NCI-H2227 (cell line): ENCODE data around the gene EPHA6.
A peak's percentile ranks its signal among the peaks of the same experiment; 100 is the strongest.

ENCODE experiments used
- DNase-seq: peaks from one replicate; lab custom pipeline; 2025; ENCODE audit not compliant: unreplicated experiment; lab: John Stamatoyannopoulos, UW

The EPHA6 gene

GRCh38 chr3:96813820-96814650 is at the start of gene EPHA6:
TSS of gene EPHA6 (plus strand) at chr3:96814594.
- peak; percentile 59 for DNase-seq

GRCh38 chr3:96776818-96777217 is 37.6 kb upstream of the EPHA6 start:
- no peak for DNase-seq

- no peak for DNase-seq
Observed at GRCh38 chr3:96779810-96780209, 34.6 kb upstream of the EPHA6 start.

- DNase-seq = no peak
Observed at GRCh38 chr3:96796101-96796500, 18.3 kb upstream of the EPHA6 start.

- DNase-seq = no peak
Observed at GRCh38 chr3:96803870-96804269, 10.5 kb upstream of the EPHA6 start.

GRCh38 chr3:96806341-96806740 is 8.1 kb upstream of the EPHA6 start:
- no peak for DNase-seq

GRCh38 chr3:96813134-96813819 is 1.1 kb upstream of the EPHA6 start:
- DNase-seq = peak; percentile 79

GRCh38 chr3:96814651-96815567 is 515 bp downstream of the EPHA6 start:
- no peak for DNase-seq

- DNase-seq = no peak
Observed at GRCh38 chr3:96831175-96831574, 16.8 kb downstream of the EPHA6 start.

- DNase-seq = no peak
Observed at GRCh38 chr3:96833301-96833700, 18.9 kb downstream of the EPHA6 start.

GRCh38 chr3:96836153-96836915 is 21.9 kb downstream of the EPHA6 start:
- no peak for DNase-seq

GRCh38 chr3:96843505-96844203 is 29.3 kb downstream of the EPHA6 start:
- peak; percentile 24 for DNase-seq

- DNase-seq = no peak
Observed at GRCh38 chr3:96844204-96844514, 29.8 kb downstream of the EPHA6 start.

- no peak for DNase-seq
Observed at GRCh38 chr3:96852849-96853248, 38.5 kb downstream of the EPHA6 start.

GRCh38 chr3:96860882-96861281 is 46.5 kb downstream of the EPHA6 start:
- peak; percentile 9 for DNase-seq

GRCh38 chr3:96863129-96863740 is 48.8 kb downstream of the EPHA6 start:
- DNase-seq = peak; percentile 55

GRCh38 chr3:96865605-96866004 is 51.2 kb downstream of the EPHA6 start:
- DNase-seq = no peak

GRCh38 chr3:96869316-96869715 is 54.9 kb downstream of the EPHA6 start:
- DNase-seq = peak; percentile 1

- DNase-seq = no peak
Observed at GRCh38 chr3:96877510-96877909, 63.1 kb downstream of the EPHA6 start.

- DNase-seq = no peak
Observed at GRCh38 chr3:96900031-96900430, 85.6 kb downstream of the EPHA6 start.
